CD4-positive, alpha-beta T cell (primary cell): Measurements from ENCODE around the gene RGP1. TPM values are rescaled to one million over a fixed set of nuclear protein-coding genes. Genes with fewer than 3 reads are reported as not detected.

Source experiments
- ATAC-seq: fragments of 200-7000 bp; cut with Tn5 transposase; one replicate; pipeline ENCODE4 v1.10.0; 2022; ENCODE audit warnings: mild to moderate bottlenecking; ENCODE audit not compliant: poor library complexity
- CTCF ChIA-PET: fragments of 350-600 bp; sonication (Branson Sonifier 250); formaldehyde crosslinking; loops from one replicate; lab custom pipeline; 2021; ENCODE audit warnings: antibody characterized with exemption, inconsistent platforms; lab: Charles Lee
- POLR2A ChIA-PET: fragments of 350-600 bp; sonication (Branson Sonifier 250); formaldehyde crosslinking; loops from one replicate; lab custom pipeline; 2021; ENCODE audit warnings: antibody characterized with exemption, inconsistent platforms; lab: Charles Lee
- DNase-seq, 14 experiments: peaks; one replicate each; pipeline ENCODE4 v3.0.0-alpha.2; 2013 to 2020; ENCODE audit warnings: mixed read lengths in 2 of 14
- H3K27ac ChIP-seq, 2 donors: one replicate each; pipeline versions ENCODE4 v1.5.1 to v1.7.0; 2013; ENCODE audit warnings: low read length in 2 of 2, low read depth in 1 of 2, mild to moderate bottlenecking in 1 of 2
- H3K27me3 ChIP-seq, 2 experiments: 1 replicate in 1 of 2; 2 replicates in 1 of 2; pipeline versions ENCODE4 v1.6.1 to v1.7.0; 2013; ENCODE audit warnings: low read length in 2 of 2, control low read depth in 1 of 2, mild to moderate bottlenecking in 1 of 2, moderate library complexity in 1 of 2; ENCODE audit not compliant: insufficient read depth in 2 of 2, control insufficient read depth in 1 of 2
- H3K36me3 ChIP-seq: one replicate; pipeline ENCODE4 v1.6.1; 2013; ENCODE audit warnings: low read length, control low read depth; ENCODE audit not compliant: insufficient read depth
- H3K4me1 ChIP-seq: one replicate; pipeline ENCODE4 v1.6.1; 2013; ENCODE audit warnings: low read length, control low read depth; ENCODE audit not compliant: insufficient read depth
- H3K4me3 ChIP-seq: one replicate; pipeline ENCODE4 v1.5.1; 2013; ENCODE audit warnings: mild to moderate bottlenecking, low read length, moderate library complexity
- H3K9me3 ChIP-seq, 2 experiments: 1 replicate in 1 of 2; 2 replicates in 1 of 2; pipeline versions ENCODE4 v1.6.1 to v1.7.0; 2013; ENCODE audit warnings: low read length in 2 of 2, mild to moderate bottlenecking in 2 of 2, control low read depth in 1 of 2, moderate library complexity in 1 of 2; ENCODE audit not compliant: control insufficient read depth in 1 of 2, insufficient read depth in 1 of 2
- H3K27ac Mint-ChIP-seq: one replicate; pipeline ENCODE4 v1.8.0; 2020; ENCODE audit warnings: mixed read lengths
- H3K27me3 Mint-ChIP-seq: one replicate; pipeline ENCODE4 v1.8.0; 2021; ENCODE audit warnings: mixed read lengths
- H3K36me3 Mint-ChIP-seq: one replicate; pipeline ENCODE4 v1.8.0; 2021; ENCODE audit warnings: low read depth, mixed read lengths
- H3K4me1 Mint-ChIP-seq: one replicate; pipeline ENCODE4 v1.8.0; 2021; ENCODE audit warnings: low read depth, mixed read lengths
- H3K4me3 Mint-ChIP-seq: one replicate; pipeline ENCODE4 v1.8.0; 2020; ENCODE audit warnings: mild to moderate bottlenecking, mixed read lengths
- H3K9me3 Mint-ChIP-seq: one replicate; pipeline ENCODE4 v1.8.0; 2020; ENCODE audit warnings: mixed read lengths
- CTCF ChIP-seq: fragments of 200-600 bp; IDR thresholded peaks from one replicate; pipeline ENCODE4 v1.8.0; 2022; ENCODE audit warnings: antibody characterized with exemption, mild to moderate bottlenecking
- intact Hi-C, 2 experiments: fragments of 100-400 bp; cut with DNase I in 1 of 2; cut with micrococcal nuclease in 1 of 2; formaldehyde crosslinking; loops; one replicate each; pipeline versions ENCODE4 v1.15.1 to v1.9.0; 2023 to 2025; cut with DNase I, micrococcal nuclease
- total RNA-seq, 174 experiments: library from RNA in 2 of 174; stranded (reverse) in 2 of 174; gene quantifications; one replicate each; pipeline ENCODE4 v1.2.3 and lab custom pipeline; 2021 to 2026

RGP1 gene
- total RNA-seq, 2 experiments from 2014 or later = 12.6 to 13.1 TPM

- Mint-ChIP-seq H3K4me3 (peak within 1 kb of the TSS; percentile 90), H3K9me3 (no peaks in the 10 kb centered on the region), H3K36me3 (peaks cover 30% of the 10 kb centered on the region), H3K27ac (no peak within 1 kb of the TSS), H3K4me1 (peaks cover 22% of the 10 kb centered on the region), H3K27me3 (no peaks in the 10 kb centered on the region)
- ATAC-seq (peak; percentile 91), DNase-seq (peak; percentile 90 to 99 (median 96))
- ChIA-PET CTCF (interaction anchor here (0.8 to 5.8 kb wide), 15 partner anchors 16 to 636 kb away, joined by 3 to 40 read pairs (median 6); partner anchors contain the start of genes CCDC107, GBA2, PIGO and RGP1), POLR2A (interaction anchor here (0.6 to 3.9 kb wide), 30 partner anchors 9 to 1086 kb away, joined by 3 to 84 read pairs (median 5); partner anchors contain the start of genes ARHGEF39, CCDC107, CLTA and GALT)
- H3K4me1 ChIP-seq = peaks cover 71% of the 10 kb centered on the region
- H3K27me3 ChIP-seq = no peaks in the 10 kb centered on the region
- no peaks in the 10 kb centered on the region for H3K9me3 ChIP-seq
- no peak for TF ChIP-seq CTCF
- peak within 1 kb of the TSS; percentile 91 for H3K4me3 ChIP-seq
- peaks cover 36% of the 10 kb centered on the region for H3K36me3 ChIP-seq
- H3K27ac ChIP-seq = peak within 1 kb of the TSS; percentile 89 to 95
- intact Hi-C loops = loop anchor here (1.0 to 10.0 kb wide), 13 partner anchors 17 to 1033 kb away; partner anchors contain the start of genes GBA2 (in 2 of the 2), RGP1 (in 2 of the 2), ATOSB (in 1 of the 2) and DNAJB5 (in 1 of the 2)
Measured at GRCh38 chr9:35732185-35732799, 16.8 kb upstream of the RGP1 start, which contains the start of the genes CREB3 and TLN1. TSS of gene CREB3 (plus strand) at chr9:35732666. CDS start at chr9:35732773, 107 bp downstream. TSS of gene TLN1 (minus strand) at chr9:35732195. CDS start at chr9:35725694, 6,501 bp downstream.

- Histone ChIP-seq H3K27me3 (no peaks in the 10 kb centered on the region), H3K9me3 (no peaks in the 10 kb centered on the region), H3K27ac (peak overlapping the region; percentile 89 to 95), H3K36me3 (peaks cover 36% of the 10 kb centered on the region), H3K4me3 (peak overlapping the region; percentile 91), H3K4me1 (peaks cover 64% of the 10 kb centered on the region)
- H3K4me3 Mint-ChIP-seq = peak overlapping the region; percentile 90
- no peaks in the 10 kb centered on the region for H3K27me3 Mint-ChIP-seq
- no peaks in the 10 kb centered on the region for H3K9me3 Mint-ChIP-seq
- TF ChIP-seq CTCF = no peak
- no peak overlapping the region for H3K27ac Mint-ChIP-seq
- peaks cover 37% of the 10 kb centered on the region for H3K36me3 Mint-ChIP-seq
- DNase-seq (peak in 4 of 14 experiments; percentile 10 to 54 (median 50)), ATAC-seq (no peak)
- intact Hi-C loops = loop anchor here (1.0 to 10.0 kb wide), 13 partner anchors 16 to 1032 kb away; partner anchors contain the start of genes GBA2 (in 2 of the 2), RGP1 (in 2 of the 2), ATOSB (in 1 of the 2) and DNAJB5 (in 1 of the 2)
- H3K4me1 Mint-ChIP-seq = peaks cover 22% of the 10 kb centered on the region
- CTCF ChIA-PET = interaction anchor here (0.6 to 4.9 kb wide), 14 partner anchors 15 to 636 kb away, joined by 3 to 40 read pairs (median 6); partner anchors contain the start of genes CCDC107, GBA2, PIGO and RGP1
- POLR2A ChIA-PET = interaction anchor here (0.6 to 3.9 kb wide), 24 partner anchors 8 to 1086 kb away, joined by 3 to 84 read pairs (median 9); partner anchors contain the start of genes ARHGEF39, CCDC107, CLTA and GALT
Measured at GRCh38 chr9:35732800-35733541, 16.1 kb upstream of the RGP1 start.

- Mint-ChIP-seq H3K9me3 (no peaks in the 10 kb centered on the region), H3K4me1 (peaks cover 22% of the 10 kb centered on the region), H3K27me3 (no peaks in the 10 kb centered on the region), H3K36me3 (peaks cover 48% of the 10 kb centered on the region), H3K4me3 (peak overlapping the region; percentile 90), H3K27ac (no peak overlapping the region)
- peaks cover 53% of the 10 kb centered on the region for H3K4me1 ChIP-seq
- H3K36me3 ChIP-seq = peaks cover 47% of the 10 kb centered on the region
- TF ChIP-seq CTCF = no peak
- CTCF ChIA-PET = interaction anchor here (0.9 to 4.7 kb wide), 7 partner anchors 15 to 148 kb away, joined by 3 to 32 read pairs (median 3); partner anchors contain the start of genes CCDC107, GBA2, RGP1 and RMRP
- POLR2A ChIA-PET = interaction anchor here (1.0 to 4.4 kb wide), 3 partner anchors 15 to 37 kb away, joined by 5 to 30 read pairs (median 5); partner anchors contain the start of genes GBA2 and RGP1
- intact Hi-C loops = loop anchor here (5.0 to 10.0 kb wide), 5 partner anchors 78 to 1031 kb away; partner anchors contain the start of genes ATOSB (in 1 of the 2), DNAJB5 (in 1 of the 2), SPAG8 (in 1 of the 2) and STOML2 (in 1 of the 2)
- no peak overlapping the region for H3K27ac ChIP-seq
- no peaks in the 10 kb centered on the region for H3K9me3 ChIP-seq
- no peaks in the 10 kb centered on the region for H3K27me3 ChIP-seq
- DNase-seq (no peak), ATAC-seq (no peak)
- H3K4me3 ChIP-seq = no peak overlapping the region
Measured at GRCh38 chr9:35734096-35734495, 15.0 kb upstream of the RGP1 start.
